ENCODE data around the gene LFNG. TPM values are rescaled to one million over a fixed set of nuclear protein-coding genes. Genes with fewer than 3 reads are reported as not detected.

LFNG gene
- total RNA-seq, 1 experiment from 2014 or later: 4.5 TPM

DNA sequence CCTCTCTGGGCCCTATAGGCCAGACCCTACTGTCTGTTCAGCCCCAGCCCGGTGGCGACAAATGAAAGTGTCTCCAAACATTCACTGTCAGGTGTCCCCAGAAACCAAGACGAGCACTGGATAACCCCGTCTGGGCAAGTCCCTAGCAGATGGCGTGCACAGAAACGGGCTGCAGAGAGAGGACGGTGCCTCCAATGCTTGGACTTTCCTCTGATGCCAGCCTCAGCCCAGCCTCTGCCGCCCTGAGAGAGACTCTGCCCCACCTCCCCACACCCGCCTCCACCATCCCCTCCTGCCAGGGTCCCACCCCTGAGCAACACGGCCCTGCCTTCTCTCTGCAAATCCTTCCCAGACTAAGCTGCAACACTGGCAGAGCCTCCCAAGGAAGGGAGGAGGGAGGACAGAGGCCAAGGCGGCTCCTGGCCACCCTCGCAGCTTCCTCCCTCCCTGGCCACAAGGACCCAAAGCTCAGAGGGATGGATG lies 7.4 kb upstream of the LFNG start:
- no peak for DNase-seq
- Mint-ChIP-seq H3K27ac (ENCODE audit: unreplicated experiment) (no peak overlapping the region), H3K27me3 (ENCODE audit: insufficient read depth, unreplicated experiment) (no peaks in the 10 kb centered on the region), H3K4me3 (ENCODE audit: unreplicated experiment) (no peak overlapping the region), H3K4me1 (ENCODE audit: low read depth, unreplicated experiment) (no peaks in the 10 kb centered on the region), H3K36me3 (ENCODE audit: insufficient read depth, unreplicated experiment) (no peaks in the 10 kb centered on the region), H3K9me3 (ENCODE audit: unreplicated experiment) (no peaks in the 10 kb centered on the region)
- no peaks in the 10 kb centered on the region for H3K9me3 ChIP-seq
- peaks cover 13% of the 10 kb centered on the region for H3K4me1 ChIP-seq
- CTCF ChIA-PET: no interaction called here
- POLR2A ChIA-PET: no interaction called here
- no TSS peak for BruUV-seq (replicated peaks)
- no peaks in the 10 kb centered on the region for H3K27me3 ChIP-seq (replicated peaks; ENCODE audit: control insufficient read depth, insufficient read depth, low read length)
- TF ChIP-seq, protein P1, sequence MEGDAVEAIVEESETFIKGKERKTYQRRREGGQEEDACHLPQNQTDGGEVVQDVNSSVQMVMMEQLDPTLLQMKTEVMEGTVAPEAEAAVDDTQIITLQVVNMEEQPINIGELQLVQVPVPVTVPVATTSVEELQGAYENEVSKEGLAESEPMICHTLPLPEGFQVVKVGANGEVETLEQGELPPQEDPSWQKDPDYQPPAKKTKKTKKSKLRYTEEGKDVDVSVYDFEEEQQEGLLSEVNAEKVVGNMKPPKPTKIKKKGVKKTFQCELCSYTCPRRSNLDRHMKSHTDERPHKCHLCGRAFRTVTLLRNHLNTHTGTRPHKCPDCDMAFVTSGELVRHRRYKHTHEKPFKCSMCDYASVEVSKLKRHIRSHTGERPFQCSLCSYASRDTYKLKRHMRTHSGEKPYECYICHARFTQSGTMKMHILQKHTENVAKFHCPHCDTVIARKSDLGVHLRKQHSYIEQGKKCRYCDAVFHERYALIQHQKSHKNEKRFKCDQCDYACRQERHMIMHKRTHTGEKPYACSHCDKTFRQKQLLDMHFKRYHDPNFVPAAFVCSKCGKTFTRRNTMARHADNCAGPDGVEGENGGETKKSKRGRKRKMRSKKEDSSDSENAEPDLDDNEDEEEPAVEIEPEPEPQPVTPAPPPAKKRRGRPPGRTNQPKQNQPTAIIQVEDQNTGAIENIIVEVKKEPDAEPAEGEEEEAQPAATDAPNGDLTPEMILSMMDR (IDR thresholded peaks at IDR 0.05; ENCODE audit: insufficient read depth in 1 of 2, low read depth in 1 of 2, low read length in 1 of 2, severe bottlenecking in 1 of 2, unreplicated experiment in 1 of 2): no peak
- H3K36me3 ChIP-seq (ENCODE audit: control insufficient read depth, insufficient read depth, low read length): no peaks in the 10 kb centered on the region
- no peak overlapping the region for H3K4me3 ChIP-seq (ENCODE audit: low read depth, low read length)
- intact Hi-C loops (cut with micrococcal nuclease; ENCODE audit: unreplicated experiment): no loop called here

DNA sequence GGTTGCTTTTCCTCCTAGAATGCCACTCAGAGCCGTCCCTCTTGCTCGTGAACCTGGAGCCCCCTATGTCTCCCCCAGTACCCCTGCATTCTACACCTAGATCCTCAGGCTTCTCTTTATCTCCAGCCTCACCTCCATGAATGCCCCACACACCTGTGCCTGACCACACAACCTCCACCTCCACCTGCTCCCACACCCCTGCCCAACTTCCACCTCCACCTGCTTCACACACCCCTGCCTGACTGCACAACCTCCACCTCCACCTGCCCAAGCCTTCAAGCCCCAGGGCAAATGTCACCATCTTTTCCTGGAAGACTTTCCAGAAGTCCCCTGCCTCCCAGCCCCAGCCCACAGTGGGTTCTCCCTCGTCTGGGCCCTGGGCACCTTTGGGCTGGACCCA lies 6.9 kb upstream of the LFNG start:
- BruUV-seq (replicated peaks): no TSS peak
- Mint-ChIP-seq H3K27me3 (ENCODE audit: insufficient read depth, unreplicated experiment) (no peaks in the 10 kb centered on the region), H3K36me3 (ENCODE audit: insufficient read depth, unreplicated experiment) (no peaks in the 10 kb centered on the region), H3K9me3 (ENCODE audit: unreplicated experiment) (no peaks in the 10 kb centered on the region), H3K27ac (ENCODE audit: unreplicated experiment) (no peak overlapping the region), H3K4me1 (ENCODE audit: low read depth, unreplicated experiment) (no peaks in the 10 kb centered on the region), H3K4me3 (ENCODE audit: unreplicated experiment) (no peak overlapping the region)
- H3K4me3 ChIP-seq (ENCODE audit: low read depth, low read length): no peak overlapping the region
- no peaks in the 10 kb centered on the region for H3K36me3 ChIP-seq (ENCODE audit: control insufficient read depth, insufficient read depth, low read length)
- no peak for DNase-seq
- intact Hi-C loops (cut with micrococcal nuclease; ENCODE audit: unreplicated experiment): no loop called here
- no peaks in the 10 kb centered on the region for H3K27me3 ChIP-seq (replicated peaks; ENCODE audit: control insufficient read depth, insufficient read depth, low read length)
- H3K4me1 ChIP-seq: peaks cover 13% of the 10 kb centered on the region
- POLR2A ChIA-PET: no interaction called here
- CTCF ChIA-PET: no interaction called here
- no peaks in the 10 kb centered on the region for H3K9me3 ChIP-seq
- TF ChIP-seq, protein P1 (IDR thresholded peaks at IDR 0.05; ENCODE audit: insufficient read depth in 1 of 2, low read depth in 1 of 2, low read length in 1 of 2, severe bottlenecking in 1 of 2, unreplicated experiment in 1 of 2): no peak

DNA sequence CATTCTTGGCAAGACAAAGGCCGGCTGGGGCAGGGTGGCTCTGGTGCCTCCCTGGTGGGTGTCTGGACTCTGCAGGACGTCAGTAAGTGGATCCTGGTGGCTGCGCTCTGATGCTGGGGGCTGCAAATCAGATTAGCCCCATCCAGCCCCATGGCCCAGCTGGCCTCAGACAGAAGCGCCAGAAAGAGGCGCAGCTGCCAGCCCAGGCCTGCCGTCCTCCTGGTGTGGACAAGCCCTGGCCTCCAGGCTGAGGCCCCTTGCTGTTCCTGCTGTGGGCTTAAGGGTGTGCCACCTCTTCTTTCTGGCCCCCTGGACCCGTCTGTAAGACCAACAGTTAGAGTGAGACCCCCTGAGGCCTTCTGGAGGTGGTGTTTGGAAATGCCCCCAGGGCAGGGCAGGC lies 5.9 kb upstream of the LFNG start:
- Mint-ChIP-seq H3K9me3 (ENCODE audit: unreplicated experiment) (no peaks in the 10 kb centered on the region), H3K27me3 (ENCODE audit: insufficient read depth, unreplicated experiment) (no peaks in the 10 kb centered on the region), H3K36me3 (ENCODE audit: insufficient read depth, unreplicated experiment) (peaks cover 6% of the 10 kb centered on the region), H3K4me3 (ENCODE audit: unreplicated experiment) (no peak overlapping the region), H3K27ac (ENCODE audit: unreplicated experiment) (no peak overlapping the region), H3K4me1 (ENCODE audit: low read depth, unreplicated experiment) (no peaks in the 10 kb centered on the region)
- peaks cover 16% of the 10 kb centered on the region for H3K4me1 ChIP-seq
- no TSS peak for BruUV-seq (replicated peaks)
- TF ChIP-seq, protein P1 (IDR thresholded peaks at IDR 0.05; ENCODE audit: insufficient read depth in 1 of 2, low read depth in 1 of 2, low read length in 1 of 2, severe bottlenecking in 1 of 2, unreplicated experiment in 1 of 2): no peak
- DNase-seq: no peak
- H3K4me3 ChIP-seq (ENCODE audit: low read depth, low read length): no peak overlapping the region
- intact Hi-C loops (cut with micrococcal nuclease; ENCODE audit: unreplicated experiment): no loop called here
- no peaks in the 10 kb centered on the region for H3K9me3 ChIP-seq
- no peaks in the 10 kb centered on the region for H3K36me3 ChIP-seq (ENCODE audit: control insufficient read depth, insufficient read depth, low read length)
- CTCF ChIA-PET: no interaction called here
- POLR2A ChIA-PET: no interaction called here
- no peaks in the 10 kb centered on the region for H3K27me3 ChIP-seq (replicated peaks; ENCODE audit: control insufficient read depth, insufficient read depth, low read length)
